AG10803 (cell line): ENCODE measurements around the gene KLHL25.

Experiments used
- DNase-seq: peaks from one replicate; pipeline ENCODE4 v3.0.0; 2010; ENCODE audit warnings: low read depth
- H3K4me3 ChIP-seq: 2 replicates; pipeline ENCODE4 v1.5.1; 2011; ENCODE audit warnings: mild to moderate bottlenecking, low read length, control low read depth
- TF ChIP-seq, protein P1 (sequence below): conservative IDR thresholded peaks from 2 replicates; pipeline ENCODE4 v1.5.1; 2011; ENCODE audit warnings: mild to moderate bottlenecking, low read length, control low read depth, inconsistent platforms

The KLHL25 gene

DNA sequence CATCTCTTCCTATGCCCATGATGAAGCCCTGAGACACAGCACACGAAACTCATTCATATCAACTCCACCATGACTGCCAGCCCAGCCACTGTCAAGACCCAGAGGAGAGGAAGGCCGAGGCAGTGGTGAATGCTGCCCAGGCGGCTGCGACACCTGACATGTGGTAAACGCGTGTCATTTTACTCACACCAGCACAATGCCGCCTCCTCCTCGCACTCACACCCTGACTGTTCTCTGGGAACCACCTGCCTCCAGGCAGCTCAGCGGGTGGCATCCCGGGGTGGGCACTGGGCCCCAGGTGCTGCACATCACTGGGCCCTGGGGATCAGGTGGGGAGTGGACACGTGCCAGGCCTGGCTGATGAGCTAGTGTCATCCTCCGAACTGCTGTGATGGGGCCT is 21.5 kb downstream of the KLHL25 start:
- DNase-seq = no peak
- H3K4me3 ChIP-seq = no peak overlapping the region
- TF ChIP-seq, protein P1, sequence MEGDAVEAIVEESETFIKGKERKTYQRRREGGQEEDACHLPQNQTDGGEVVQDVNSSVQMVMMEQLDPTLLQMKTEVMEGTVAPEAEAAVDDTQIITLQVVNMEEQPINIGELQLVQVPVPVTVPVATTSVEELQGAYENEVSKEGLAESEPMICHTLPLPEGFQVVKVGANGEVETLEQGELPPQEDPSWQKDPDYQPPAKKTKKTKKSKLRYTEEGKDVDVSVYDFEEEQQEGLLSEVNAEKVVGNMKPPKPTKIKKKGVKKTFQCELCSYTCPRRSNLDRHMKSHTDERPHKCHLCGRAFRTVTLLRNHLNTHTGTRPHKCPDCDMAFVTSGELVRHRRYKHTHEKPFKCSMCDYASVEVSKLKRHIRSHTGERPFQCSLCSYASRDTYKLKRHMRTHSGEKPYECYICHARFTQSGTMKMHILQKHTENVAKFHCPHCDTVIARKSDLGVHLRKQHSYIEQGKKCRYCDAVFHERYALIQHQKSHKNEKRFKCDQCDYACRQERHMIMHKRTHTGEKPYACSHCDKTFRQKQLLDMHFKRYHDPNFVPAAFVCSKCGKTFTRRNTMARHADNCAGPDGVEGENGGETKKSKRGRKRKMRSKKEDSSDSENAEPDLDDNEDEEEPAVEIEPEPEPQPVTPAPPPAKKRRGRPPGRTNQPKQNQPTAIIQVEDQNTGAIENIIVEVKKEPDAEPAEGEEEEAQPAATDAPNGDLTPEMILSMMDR = no peak

DNA sequence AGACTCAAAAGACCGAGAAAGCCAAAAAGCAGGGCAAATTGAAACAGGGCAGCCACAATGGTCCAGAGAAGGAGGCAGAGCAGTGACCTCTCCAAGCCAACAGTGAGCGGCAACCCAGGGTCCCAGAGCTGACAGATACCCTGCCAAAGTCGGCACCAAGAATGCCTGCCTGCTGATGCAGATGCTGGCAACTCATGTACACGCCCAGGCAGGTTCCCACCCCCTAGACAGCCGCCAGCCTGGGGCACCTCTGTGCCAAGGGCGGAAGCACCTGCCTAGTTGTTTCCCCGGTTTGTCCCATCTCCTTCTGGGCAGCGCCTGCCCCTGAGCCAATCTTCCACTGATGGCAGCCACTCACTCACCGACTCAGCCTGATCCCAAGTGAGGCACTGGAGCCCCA is 22.1 kb downstream of the KLHL25 start:
- TF ChIP-seq, protein P1 = no peak
- no peak overlapping the region for H3K4me3 ChIP-seq
- DNase-seq = no peak

DNA sequence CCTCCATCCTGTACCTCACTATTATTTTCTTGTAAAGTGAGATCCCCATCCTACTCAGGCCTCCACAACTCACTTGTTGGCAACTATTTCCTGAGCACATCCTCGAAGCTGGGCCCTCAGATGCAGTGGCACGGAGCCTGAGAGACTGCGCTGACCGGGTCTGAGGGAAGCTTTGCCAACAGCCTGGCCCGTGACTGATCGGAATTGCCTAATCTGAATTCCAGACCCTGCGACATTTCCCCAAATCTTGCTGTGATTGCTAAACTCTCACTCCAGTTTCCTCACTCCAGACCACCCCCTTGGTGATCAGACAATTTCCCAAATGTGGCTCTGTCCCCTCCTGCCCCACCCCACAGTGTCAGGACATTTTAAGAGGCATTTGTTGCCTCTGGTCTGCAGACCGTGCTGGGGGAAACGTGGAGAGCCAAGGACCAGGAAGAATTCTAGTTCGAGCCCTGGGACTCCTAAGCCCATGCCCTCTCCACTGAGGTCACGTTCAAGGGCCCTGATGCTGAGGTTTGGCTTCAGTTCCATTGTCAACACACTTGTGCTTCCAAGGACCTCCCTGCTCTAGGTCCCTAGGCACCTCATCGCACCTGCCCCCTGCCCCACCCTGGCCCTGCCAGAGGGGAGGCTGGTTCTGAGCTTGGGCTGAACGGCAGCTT is 22.8 kb downstream of the KLHL25 start:
- H3K4me3 ChIP-seq = no peak overlapping the region
- TF ChIP-seq, protein P1 = no peak
- peak; percentile 88 for DNase-seq

DNA sequence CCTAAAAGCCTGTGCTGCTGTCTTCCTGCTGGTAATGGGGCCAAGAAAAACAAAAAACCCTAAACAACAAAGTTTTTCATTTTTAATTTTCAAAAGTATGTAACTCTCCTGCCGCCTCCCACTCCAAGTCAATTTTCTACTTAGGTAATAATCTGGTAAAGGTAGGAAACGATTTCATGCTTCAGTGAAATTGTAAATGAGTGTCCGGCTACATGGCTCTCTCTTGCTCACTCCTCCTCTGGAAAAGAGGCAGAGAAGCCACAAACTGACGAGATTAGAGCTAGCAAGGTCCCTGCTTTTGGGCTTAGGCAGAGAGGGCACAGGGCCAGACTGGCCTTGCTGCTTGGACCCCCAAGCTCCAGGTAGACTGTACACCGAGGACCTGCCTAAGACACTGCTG is 23.5 kb downstream of the KLHL25 start:
- DNase-seq = no peak
- no peak overlapping the region for H3K4me3 ChIP-seq
- TF ChIP-seq, protein P1 = no peak

DNA sequence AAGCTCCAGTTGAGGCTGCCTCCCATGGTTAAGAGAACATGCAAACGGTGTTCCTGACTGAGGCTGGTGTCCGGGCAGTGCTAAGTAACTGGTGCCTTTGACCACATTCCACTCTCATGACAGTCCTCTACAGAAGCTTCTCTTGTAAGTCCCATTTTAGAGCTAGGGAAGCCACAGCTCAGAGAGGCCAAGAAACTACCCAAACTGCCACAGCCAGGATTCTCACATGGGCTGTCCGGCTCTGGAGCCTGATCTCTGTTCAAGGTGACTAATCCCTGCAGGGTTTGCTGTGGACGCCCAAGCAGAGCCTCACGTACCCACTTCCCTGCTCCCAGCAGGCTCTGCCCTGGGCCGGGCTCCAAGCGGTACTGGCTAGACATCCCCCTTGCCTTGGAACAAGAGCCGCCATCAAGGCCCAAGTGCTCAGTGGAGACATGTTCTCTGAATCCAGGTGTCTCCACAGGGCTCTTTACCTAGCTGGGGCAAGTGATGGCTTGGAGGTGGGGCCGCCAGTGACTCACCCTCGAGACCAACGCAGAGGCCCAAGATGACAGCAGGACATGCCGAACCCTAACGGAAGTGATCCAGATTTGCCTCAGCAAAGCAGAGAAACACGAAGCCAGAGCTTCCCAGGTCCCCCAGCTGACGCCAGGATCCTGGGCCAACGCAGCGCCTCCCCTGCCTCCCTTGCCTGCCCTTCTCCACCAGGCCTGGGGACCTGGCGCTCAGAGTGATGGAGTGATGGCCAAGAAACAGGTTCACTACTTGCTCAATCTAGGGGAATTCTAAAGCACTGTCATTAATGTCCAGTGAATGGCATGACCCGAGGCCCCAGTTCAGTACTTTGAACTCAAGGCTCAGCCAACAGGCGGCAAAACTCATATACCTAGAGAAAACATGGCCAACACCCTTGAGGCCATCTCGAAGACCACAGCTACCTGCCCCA is 24.4 kb downstream of the KLHL25 start:
- TF ChIP-seq, protein P1 = no peak
- peak; percentile 51 for DNase-seq
- H3K4me3 ChIP-seq = no peak overlapping the region

DNA sequence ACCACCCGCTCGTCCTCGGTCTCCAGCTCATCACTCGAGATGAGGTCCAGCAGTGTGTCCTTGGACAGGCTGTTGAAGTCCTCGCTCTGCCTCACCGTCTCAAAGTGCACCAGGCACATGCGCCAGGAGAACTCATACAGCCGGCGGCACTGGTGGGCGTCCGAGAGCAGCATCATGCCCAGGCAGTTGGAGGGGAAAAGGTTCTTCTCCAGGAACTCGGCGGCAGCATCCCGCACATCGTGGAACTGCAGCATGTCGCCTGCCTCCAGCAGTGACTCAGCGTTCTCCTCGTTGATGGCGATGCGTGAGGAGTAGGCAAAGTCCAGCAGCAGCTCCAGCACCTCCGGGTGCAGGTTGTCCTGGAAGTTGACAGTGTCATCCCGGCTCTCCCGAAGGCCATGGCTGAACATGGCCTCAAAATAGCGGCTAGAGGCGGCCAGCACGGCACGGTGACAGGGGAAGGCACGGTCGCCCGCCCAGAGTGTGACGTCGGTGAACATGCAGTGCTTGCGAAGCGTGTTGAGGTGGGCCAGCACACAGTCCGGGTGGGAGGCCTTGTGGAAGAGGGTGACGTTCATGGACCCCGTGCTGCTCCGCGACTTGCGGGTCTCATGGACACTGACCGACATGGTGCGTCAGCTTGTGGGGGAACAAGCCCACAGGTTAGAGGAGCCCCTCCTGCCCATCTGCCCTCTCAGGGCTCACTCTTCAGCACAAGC is 25.4 kb downstream of the KLHL25 start:
- no peak overlapping the region for H3K4me3 ChIP-seq
- DNase-seq = no peak
- TF ChIP-seq, protein P1 = no peak
